Keratinocyte (primary cell): ENCODE results near the gene SYT9. TPM values are rescaled to one million over a fixed set of nuclear protein-coding genes. Genes with fewer than 3 reads are reported as not detected.

Source experiments
- DNase-seq: peaks from one replicate; pipeline ENCODE4 v3.0.0-alpha.2; 2011; ENCODE audit warnings: low read depth, missing footprints, low spot score
- FAIRE-seq: peaks from 2 replicates; lab custom pipeline; 2011; peaks lifted over from hg19 to GRCh38; lab: Jason Lieb, UNC
- H2AFZ ChIP-seq: 2 replicates; pipeline ENCODE4 v1.6.0; 2012; ENCODE audit warnings: low read length, control low read depth, inconsistent platforms; ENCODE audit not compliant: control insufficient read depth
- H3K27ac ChIP-seq: 2 replicates; pipeline ENCODE4 v1.5.1; 2011; ENCODE audit warnings: low read length; ENCODE audit not compliant: control insufficient read depth, insufficient read depth
- H3K27me3 ChIP-seq: 3 replicates; pipeline ENCODE4 v1.6.0; 2011; ENCODE audit warnings: low read length; ENCODE audit not compliant: control insufficient read depth, insufficient read depth; ENCODE audit errors: extremely low read depth
- H3K36me3 ChIP-seq, 2 experiments: 2 replicates in 1 of 2; 3 replicates in 1 of 2; pipeline ENCODE4 v1.5.1; 2011; ENCODE audit warnings: low read length in 2 of 2, mild to moderate bottlenecking in 1 of 2; ENCODE audit not compliant: control insufficient read depth in 2 of 2, insufficient read depth in 2 of 2; ENCODE audit errors: extremely low read depth in 1 of 2
- H3K4me1 ChIP-seq: 3 replicates; pipeline ENCODE4 v1.5.1; 2011; ENCODE audit warnings: low read length; ENCODE audit not compliant: control insufficient read depth, insufficient read depth; ENCODE audit errors: extremely low read depth
- H3K4me2 ChIP-seq: 3 replicates; pipeline ENCODE4 v1.6.0; 2011; ENCODE audit warnings: low read depth, low read length; ENCODE audit not compliant: control insufficient read depth, insufficient read depth; ENCODE audit errors: extremely low read depth
- H3K4me3 ChIP-seq, 3 experiments: fragments of 200-600 bp in 1 of 3; sonication (generic) in 1 of 3; 2 replicates in 2 of 3; 3 replicates in 1 of 3; pipeline ENCODE4 v1.5.1; 2011 to 2016; ENCODE audit warnings: low read length in 3 of 3, mild to moderate bottlenecking in 3 of 3, control low read depth in 2 of 3, inconsistent platforms in 1 of 3, low read depth in 1 of 3, mixed read lengths in 1 of 3, mixed run types in 1 of 3, moderate library complexity in 1 of 3; ENCODE audit not compliant: control insufficient read depth in 2 of 3, insufficient read depth in 2 of 3; ENCODE audit errors: extremely low read depth in 1 of 3
- H3K79me2 ChIP-seq: 2 replicates; pipeline ENCODE4 v1.6.0; 2012; ENCODE audit warnings: low read length; ENCODE audit not compliant: control insufficient read depth, insufficient read depth
- H3K9ac ChIP-seq: 3 replicates; pipeline ENCODE4 v1.6.0; 2011; ENCODE audit warnings: low read length; ENCODE audit not compliant: control insufficient read depth, insufficient read depth; ENCODE audit errors: extremely low read depth
- H3K9me1 ChIP-seq: 3 replicates; pipeline ENCODE4 v1.6.0; 2011; ENCODE audit warnings: low read length; ENCODE audit not compliant: control insufficient read depth, insufficient read depth; ENCODE audit errors: extremely low read depth
- H3K9me3 ChIP-seq: 2 replicates; pipeline ENCODE4 v1.5.1; 2012; ENCODE audit warnings: low read depth, low read length; ENCODE audit not compliant: control insufficient read depth
- H4K20me1 ChIP-seq: 3 replicates; pipeline ENCODE4 v1.6.0; 2011; ENCODE audit warnings: low read length; ENCODE audit not compliant: control insufficient read depth, insufficient read depth; ENCODE audit errors: extremely low read depth
- EZH2 ChIP-seq: IDR thresholded peaks from one replicate; pipeline ENCODE4 v1.6.1; 2012; ENCODE audit warnings: inconsistent platforms, mild to moderate bottlenecking, low read length, moderate library complexity
- dilution Hi-C: fragments of 300-500 bp; cut with MboI; formaldehyde crosslinking; loops from one replicate; pipeline ENCODE4 v1.7.0; 2020; ENCODE audit warnings: low sequenced_read_pairs; ENCODE audit not compliant: extremely low pct_ligation_motif_present
- polyA plus RNA-seq, 5 experiments: library from polyadenylated mRNA; depleted of rRNA in 3 of 5; stranded (reverse) in 3 of 5; stranded (forward) in 1 of 5; unstranded in 1 of 5; fragments of >200 nt; gene quantifications; 1 replicate in 1 of 5; 2 replicates in 3 of 5; 3 replicates in 1 of 5; pipeline versions ENCODE4 v1.2.1 to v1.2.3, GENCODE V29; 2011 to 2012; ENCODE audit warnings: missing spikeins in 2 of 5, low read depth in 1 of 5, low replicate concordance in 1 of 5
- TF ChIP-seq, protein P1 (sequence below), 3 experiments: IDR thresholded peaks in 1 of 3; conservative IDR thresholded peaks in 1 of 3; optimal IDR thresholded peaks in 1 of 3; 2 replicates in 2 of 3; 3 replicates in 1 of 3; pipeline versions ENCODE3 to v1.5.1; 2011; ENCODE audit warnings: low read length in 3 of 3, mild to moderate bottlenecking in 3 of 3, moderate library complexity in 2 of 3, control low read depth in 1 of 3, inconsistent platforms in 1 of 3; ENCODE audit not compliant: insufficient read depth in 2 of 3; ENCODE audit errors: extremely low read depth in 1 of 3

SYT9 gene
- polyA plus RNA-seq, 1 donor (not counting 4 experiments of a cell fraction or from before 2014, with no cell fraction given) = not detected

DNA sequence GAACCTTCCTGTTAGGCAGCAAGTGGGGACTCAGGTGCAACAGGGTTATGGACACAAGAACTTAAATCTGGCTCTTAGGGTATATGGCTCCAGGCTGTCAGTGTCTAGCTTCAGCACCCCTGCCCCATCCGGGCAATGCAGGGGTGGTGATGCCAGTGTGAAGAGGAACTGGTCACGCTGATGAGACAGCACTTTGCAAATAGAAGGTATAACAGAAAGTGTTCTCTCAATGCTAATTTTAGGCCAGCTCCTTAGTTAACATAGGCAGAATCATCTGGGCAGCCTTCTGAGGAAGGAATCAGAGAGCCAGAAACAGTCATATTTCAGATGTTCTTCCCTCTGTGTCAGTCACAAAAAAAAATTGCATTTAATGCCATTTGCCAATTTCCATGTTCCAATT, 41.2 kb downstream of the SYT9 start:
- Histone ChIP-seq H3K4me3 (no peak overlapping the region), H3K36me3 (no peaks in the 10 kb centered on the region), H3K27me3 (no peaks in the 10 kb centered on the region), H3K9ac (no peak overlapping the region), H3K9me1 (no peaks in the 10 kb centered on the region), H3K27ac (no peak overlapping the region), H4K20me1 (no peaks in the 10 kb centered on the region), H3K4me2 (no peak overlapping the region), H2AFZ (no peak overlapping the region), H3K4me1 (no peaks in the 10 kb centered on the region), H3K9me3 (no peaks in the 10 kb centered on the region), H3K79me2 (no peaks in the 10 kb centered on the region)
- no peak for FAIRE-seq
- dilution Hi-C loops = no loop called here
- no peak for TF ChIP-seq EZH2
- TF ChIP-seq, protein P1, sequence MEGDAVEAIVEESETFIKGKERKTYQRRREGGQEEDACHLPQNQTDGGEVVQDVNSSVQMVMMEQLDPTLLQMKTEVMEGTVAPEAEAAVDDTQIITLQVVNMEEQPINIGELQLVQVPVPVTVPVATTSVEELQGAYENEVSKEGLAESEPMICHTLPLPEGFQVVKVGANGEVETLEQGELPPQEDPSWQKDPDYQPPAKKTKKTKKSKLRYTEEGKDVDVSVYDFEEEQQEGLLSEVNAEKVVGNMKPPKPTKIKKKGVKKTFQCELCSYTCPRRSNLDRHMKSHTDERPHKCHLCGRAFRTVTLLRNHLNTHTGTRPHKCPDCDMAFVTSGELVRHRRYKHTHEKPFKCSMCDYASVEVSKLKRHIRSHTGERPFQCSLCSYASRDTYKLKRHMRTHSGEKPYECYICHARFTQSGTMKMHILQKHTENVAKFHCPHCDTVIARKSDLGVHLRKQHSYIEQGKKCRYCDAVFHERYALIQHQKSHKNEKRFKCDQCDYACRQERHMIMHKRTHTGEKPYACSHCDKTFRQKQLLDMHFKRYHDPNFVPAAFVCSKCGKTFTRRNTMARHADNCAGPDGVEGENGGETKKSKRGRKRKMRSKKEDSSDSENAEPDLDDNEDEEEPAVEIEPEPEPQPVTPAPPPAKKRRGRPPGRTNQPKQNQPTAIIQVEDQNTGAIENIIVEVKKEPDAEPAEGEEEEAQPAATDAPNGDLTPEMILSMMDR (optimal IDR thresholded peaks at IDR 0.05 in 1 of 3, IDR thresholded peaks at IDR 0.05 in 1 of 3, conservative IDR thresholded peaks at IDR 0.05 in 1 of 3; ENCODE audit: extremely low read depth in 1 of 3, insufficient read depth in 2 of 3, low read length in 3 of 3) = no peak
- DNase-seq = no peak

DNA sequence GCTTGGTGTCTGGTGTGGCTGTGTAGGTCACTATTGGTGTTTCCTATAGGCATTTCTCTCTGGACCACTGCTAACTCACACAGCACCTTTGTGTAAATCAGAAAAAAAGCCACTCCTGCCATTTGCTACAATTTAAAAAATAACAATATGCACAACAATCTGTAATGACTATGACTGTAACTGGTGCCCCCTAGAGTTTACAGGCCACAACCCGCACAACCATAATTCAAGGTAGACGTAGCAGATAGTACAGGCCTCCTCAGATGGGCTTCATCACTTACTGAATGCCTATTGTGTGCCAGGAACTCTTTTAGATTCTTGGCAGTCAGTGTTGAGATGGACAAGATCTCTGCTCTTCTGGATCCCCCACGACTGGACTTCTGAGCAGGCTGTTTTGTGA, 47.7 kb downstream of the SYT9 start:
- Histone ChIP-seq H2AFZ (no peak overlapping the region), H3K9me3 (no peaks in the 10 kb centered on the region), H3K9ac (no peak overlapping the region), H3K4me2 (no peak overlapping the region), H3K27ac (no peak overlapping the region), H4K20me1 (no peaks in the 10 kb centered on the region), H3K9me1 (no peaks in the 10 kb centered on the region), H3K27me3 (no peaks in the 10 kb centered on the region), H3K4me3 (no peak overlapping the region), H3K79me2 (no peaks in the 10 kb centered on the region), H3K4me1 (no peaks in the 10 kb centered on the region), H3K36me3 (no peaks in the 10 kb centered on the region)
- FAIRE-seq (no peak), DNase-seq (no peak)
- TF ChIP-seq, protein P1 (optimal IDR thresholded peaks at IDR 0.05 in 1 of 3, IDR thresholded peaks at IDR 0.05 in 1 of 3, conservative IDR thresholded peaks at IDR 0.05 in 1 of 3; ENCODE audit: extremely low read depth in 1 of 3, insufficient read depth in 2 of 3, low read length in 3 of 3) = peak in 1 of 3 experiments; percentile 7
- no peak for TF ChIP-seq EZH2
- dilution Hi-C loops = no loop called here
